NAMALWA (cell line): ENCODE data around the gene SMAGP.
"Not testable (repeated sequence)": the region's sequence is repeated elsewhere in the genome, so short reads cannot be mapped to it uniquely, and the experiment has no call there.

ENCODE experiments used
- DNase-seq: peaks from one replicate; pipeline ENCODE4 v3.0.0-alpha.2; 2015; ENCODE audit warnings: low spot score

The SMAGP gene

DNA sequence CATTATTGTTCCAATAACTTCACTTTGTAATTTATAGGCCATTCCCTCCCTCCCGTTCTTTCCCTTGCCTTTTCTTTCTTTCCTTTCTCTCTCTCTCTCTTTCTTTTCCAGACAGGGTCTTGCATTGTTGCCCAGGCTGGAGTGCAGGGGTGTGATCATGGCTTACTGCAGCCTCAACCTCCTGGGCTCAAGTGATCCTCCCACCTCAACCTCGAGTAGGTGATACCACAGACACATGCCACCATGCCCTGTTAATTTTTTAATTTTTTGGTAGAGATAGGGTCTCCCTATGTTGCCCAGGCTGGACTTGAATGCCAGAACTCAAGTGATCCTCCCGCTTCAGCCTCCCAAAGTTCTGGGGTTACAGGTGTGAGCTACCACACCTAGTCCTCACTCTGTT lies 45.6 kb downstream of the SMAGP start:
- DNase-seq, result no peak

- DNase-seq, result no peak
Measured at GRCh38 chr12:51222461-51222860, 47.8 kb downstream of the SMAGP start.

DNA sequence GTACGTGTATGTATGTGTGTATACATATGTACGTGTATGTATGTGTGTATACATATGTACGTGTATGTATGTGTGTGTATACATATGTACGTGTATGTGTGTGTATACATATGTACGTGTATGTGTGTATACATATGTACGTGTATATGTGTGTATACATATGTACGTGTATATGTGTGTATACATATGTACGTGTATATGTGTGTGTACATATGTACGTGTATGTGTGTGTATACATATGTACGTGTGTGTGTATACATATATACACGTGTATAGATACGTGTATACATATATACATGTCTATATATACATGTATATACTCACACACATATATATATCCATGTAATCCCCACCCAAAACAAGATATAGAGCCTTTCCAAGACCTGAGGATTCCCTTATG lies 50.4 kb downstream of the SMAGP start:
- DNase-seq, result not testable (repeated sequence)

GRCh38 chr12:51219322-51219721 lies 50.9 kb downstream of the SMAGP start:
- no peak for DNase-seq

DNA sequence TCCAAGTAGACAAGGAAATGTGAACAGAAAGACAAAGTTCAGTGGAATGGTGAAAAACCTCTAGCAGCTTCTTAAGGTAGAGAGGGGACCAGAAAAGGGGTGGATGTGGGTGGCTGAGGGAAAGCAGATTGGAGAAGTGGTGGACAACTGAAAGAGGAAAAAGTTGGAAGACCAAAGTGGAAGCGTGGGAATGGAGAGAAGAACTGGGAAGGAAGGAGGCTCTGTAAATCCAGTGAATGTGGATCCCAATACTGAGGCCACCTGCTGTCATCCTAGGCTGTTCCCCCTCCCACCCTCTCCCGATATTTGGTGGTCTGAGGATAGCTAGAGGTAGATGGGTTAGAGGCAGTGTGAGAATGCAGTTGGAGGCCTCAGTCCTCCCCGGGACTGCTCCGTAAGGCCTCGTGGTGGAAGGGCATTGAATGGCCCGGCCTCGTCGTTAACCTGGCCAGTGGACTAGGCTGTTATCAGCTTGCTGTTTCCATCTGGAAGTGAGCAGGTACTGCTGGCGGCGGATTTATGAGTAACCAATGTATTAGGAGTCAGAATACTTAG lies 51.5 kb downstream of the SMAGP start:
- no peak for DNase-seq

- peak; percentile 84 for DNase-seq
Measured at GRCh38 chr12:51217968-51218606, 52.1 kb downstream of the SMAGP start, which contains the start of gene POU6F1. POU6F1 (minus strand) TSS chr12:51218062; CDS start chr12:51206836, 11,226 bp downstream.

DNA sequence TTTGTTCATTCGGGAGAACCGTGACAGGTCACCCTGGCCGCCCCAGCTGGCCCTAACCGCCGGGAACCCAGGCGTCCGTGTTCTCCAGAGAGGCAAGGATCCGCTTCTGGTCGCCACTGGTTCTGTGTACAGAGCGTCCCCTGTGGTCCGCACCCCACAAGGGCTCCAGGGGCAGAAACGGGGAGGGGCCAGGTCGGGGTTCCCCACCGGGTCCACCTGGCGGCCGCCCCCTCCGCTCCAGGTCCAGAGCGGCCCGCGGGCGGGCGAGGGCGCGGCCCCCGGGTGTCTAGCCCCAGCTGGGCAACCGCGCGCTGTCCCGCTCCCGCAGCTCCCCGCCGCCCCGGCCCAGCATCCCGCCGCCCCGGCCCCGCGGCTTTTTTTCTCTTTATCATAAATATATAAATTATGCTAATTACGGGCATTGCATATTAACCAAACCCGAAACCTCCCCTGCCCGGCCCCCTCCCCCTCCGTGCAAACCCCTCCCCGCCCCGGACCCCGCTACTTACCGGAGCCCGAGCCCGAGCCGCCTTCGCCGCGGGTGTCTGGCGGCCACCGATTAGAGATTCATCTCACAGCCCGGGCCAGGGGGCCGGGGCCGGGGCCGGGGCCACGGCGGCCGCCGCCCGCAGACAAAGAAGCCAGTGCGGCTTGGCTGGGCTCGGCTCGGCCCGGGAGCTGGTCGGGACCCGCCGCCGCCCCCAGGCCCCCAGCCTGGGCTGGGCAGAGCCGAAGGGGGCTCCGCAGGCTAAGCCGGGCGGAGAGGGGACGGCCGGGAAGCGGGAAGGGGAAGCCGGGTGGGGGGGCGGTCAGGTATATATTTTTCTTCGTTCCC lies 52.9 kb downstream of the SMAGP start:
- DNase-seq, result peak; percentile 56

- DNase-seq, result no peak
Measured at GRCh38 chr12:51216642-51217041, 53.6 kb downstream of the SMAGP start.

DNA sequence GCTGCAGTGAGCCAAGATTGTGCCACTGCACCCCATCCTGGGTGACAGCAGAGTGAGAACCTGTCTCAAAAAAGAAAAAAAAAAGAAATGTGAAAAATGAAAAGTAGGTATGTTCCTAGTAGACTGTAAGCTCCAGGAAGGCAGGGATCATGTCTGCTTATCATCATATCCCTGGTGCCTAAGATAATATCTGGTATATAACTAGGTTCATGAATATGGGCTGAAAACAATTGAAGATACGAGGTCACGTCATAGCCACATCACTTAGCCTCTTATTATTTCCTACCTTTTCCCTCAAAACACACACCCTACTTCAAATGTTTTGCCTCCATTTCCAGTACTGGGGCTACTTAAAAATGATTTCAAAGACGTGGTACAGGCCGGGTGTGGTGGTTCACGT lies 55.3 kb downstream of the SMAGP start:
- DNase-seq, result no peak

GRCh38 chr12:51210690-51211395 lies 59.4 kb downstream of the SMAGP start:
- DNase-seq, result no peak

- DNase-seq, result no peak
Measured at GRCh38 chr12:51209259-51209658, 61.0 kb downstream of the SMAGP start.

GRCh38 chr12:51208016-51208660 lies 62.1 kb downstream of the SMAGP start:
- no peak for DNase-seq

- DNase-seq, result no peak
Measured at GRCh38 chr12:51205350-51205749, 64.9 kb downstream of the SMAGP start.

DNA sequence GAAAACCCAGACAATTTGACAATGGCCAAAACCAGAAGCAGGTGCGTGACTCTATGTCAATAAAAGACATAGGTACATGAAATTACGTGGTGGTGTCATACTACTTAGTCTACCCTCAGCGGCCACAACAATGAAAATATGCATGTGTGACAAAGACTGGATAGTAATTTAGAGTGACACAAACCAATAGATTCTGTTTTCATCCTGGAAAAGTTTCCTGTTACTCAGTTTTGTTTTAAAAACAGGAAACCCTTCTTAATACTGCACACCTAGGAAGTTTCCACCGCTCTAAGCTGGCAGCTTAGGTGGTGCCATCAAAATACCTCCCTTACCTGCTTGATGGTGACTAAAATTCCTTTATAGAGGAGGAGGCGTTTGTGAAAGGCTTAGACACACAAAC lies 67.5 kb downstream of the SMAGP start:
- no peak for DNase-seq

DNA sequence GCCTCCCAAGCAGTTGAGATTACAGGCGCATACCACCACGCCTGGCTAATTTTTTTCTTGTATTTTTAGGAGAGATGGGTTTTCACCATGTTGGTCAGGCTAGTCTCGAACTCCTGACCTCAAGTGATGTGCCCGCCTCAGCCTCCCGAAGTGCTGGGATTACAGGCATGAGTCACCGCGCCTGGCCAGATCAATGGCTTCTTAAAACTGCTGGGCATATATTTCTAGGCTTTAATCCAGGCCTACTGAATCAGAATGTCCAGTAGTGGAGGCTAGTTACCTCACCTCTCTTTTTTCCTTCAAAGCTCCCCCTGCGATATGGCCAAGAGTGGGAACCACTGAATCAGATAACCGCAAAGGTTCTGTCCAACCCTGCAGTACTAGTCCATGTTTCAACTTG lies 69.4 kb downstream of the SMAGP start:
- DNase-seq, result no peak

GRCh38 chr12:51200156-51200555 lies 70.1 kb downstream of the SMAGP start:
- DNase-seq, result no peak

GRCh38 chr12:51199366-51199945 lies 70.8 kb downstream of the SMAGP start:
- no peak for DNase-seq

DNA sequence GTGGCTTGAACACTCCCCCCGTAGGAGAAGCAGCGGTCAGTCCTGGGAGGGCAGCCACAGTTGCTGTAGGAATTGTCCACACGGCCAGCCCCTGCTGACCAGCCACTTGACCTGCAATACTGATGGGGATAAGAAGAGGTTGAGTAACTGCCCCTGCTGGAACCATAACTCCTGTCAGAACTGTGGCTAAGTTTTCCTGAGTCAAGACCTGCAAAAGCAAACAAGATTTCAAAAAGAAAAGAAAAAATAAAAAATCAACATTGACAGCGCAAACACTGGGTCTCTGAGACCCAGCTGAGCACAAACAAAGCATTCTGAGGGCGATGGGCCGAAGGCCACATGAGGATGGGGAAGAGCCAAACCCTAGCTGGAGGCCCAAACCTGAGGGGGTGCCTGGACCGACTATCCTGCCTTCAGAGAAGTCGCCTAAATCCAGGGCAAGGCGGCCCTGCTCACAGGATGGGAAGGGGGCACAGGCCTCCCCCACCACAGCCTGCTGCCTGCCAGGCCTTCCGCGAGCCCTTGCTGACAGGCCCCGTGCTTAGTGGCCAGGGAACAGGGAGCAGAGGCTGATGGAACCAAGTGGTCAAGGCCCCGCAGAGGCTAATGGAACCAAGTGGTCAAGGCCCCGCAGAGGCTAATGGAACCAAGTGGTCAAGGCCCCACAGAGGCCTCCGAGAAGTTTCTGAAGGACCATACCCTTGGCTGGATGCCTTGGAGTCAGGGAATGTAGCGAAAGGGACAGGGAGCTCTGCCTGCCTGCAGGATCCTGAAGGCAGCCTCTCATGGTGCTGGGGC lies 71.4 kb downstream of the SMAGP start:
- no peak for DNase-seq

DNA sequence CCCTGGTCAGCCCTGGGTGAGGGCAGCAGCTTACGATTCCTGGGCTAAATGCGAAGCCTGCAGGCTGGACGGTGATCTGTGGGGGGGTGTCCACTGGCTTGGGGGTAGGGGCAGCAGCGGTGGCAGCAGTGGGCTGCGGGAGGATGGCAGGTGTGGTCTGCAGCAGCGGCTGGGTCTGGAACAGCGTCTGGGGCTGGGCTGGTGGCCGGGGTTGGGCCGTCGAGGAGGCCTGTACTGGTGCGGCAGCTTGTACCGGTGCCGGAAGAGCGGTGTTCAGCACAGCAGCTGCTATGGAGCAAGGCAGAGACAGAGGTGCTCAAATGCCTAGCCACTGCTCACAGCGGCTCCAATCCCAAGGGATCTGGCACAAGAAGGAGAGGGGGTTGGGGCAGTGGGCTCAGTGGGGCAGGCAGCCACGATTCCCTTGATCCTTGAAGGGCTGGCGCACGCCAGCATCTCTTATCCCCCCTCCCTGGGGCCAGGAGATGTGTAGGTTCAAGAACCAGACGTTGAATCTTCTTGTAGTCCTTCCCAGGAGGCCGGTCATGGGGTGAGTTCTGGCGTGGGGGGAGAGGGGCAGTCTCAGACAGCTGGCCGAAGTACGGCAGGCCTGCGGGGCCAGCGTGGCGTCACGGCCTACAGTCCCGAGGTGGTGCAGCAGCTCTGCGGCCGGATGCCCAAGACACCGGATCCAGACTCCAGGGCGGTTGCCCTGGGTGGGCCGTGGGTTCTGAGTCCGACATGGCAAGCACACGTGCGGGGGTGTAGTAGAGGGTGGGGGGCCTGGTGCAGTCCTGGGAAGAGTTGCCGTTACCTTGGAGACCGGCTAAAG lies 72.3 kb downstream of the SMAGP start:
- no peak for DNase-seq

GRCh38 chr12:51196547-51196946 lies 73.7 kb downstream of the SMAGP start:
- DNase-seq, result no peak
